Neural progenitor cell (in vitro differentiated cells): ENCODE results near the gene GTF2IRD1.

Experiments
- CTCF ChIP-seq: fragments of 200-600 bp; sonication (generic); IDR thresholded peaks from 2 replicates; pipeline ENCODE4 v1.5.1; 2017; ENCODE audit warnings: antibody characterized with exemption, mild to moderate bottlenecking
- EZH2 ChIP-seq: fragments of 200-600 bp; sonication (generic); IDR thresholded peaks from 2 replicates; pipeline ENCODE4 v1.6.1; 2017; ENCODE audit warnings: antibody characterized with exemption, mild to moderate bottlenecking, moderate library complexity
- EZH2phosphoT487 ChIP-seq: fragments of 200-600 bp; sonication (generic); IDR thresholded peaks from 2 replicates; pipeline ENCODE4 v1.6.1; 2017; ENCODE audit warnings: antibody characterized with exemption

DNA sequence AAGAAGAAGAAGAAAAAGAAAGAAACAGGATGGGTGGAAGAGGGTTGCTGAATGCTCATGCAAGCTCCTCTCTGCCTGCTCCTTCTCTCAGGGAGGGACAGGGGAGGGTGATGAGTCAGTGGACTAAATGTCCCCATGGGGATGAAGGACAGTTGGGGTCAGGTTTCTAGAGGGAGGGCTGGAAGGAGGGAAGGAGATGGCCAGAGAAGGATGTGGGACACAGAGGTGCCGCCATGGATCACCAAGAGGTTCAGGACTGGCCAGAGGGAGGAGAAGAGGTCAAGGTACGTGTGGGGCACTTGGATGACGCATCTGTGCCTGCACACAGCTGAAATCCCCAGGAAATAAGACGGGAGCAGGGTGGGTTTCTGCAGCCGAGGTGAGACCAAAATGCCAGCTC, 115.0 kb downstream of the GTF2IRD1 start:
- TF ChIP-seq CTCF (no peak), EZH2 (no peak), EZH2phosphoT487 (no peak)
